Pancreas (tissue), 10 donors: ENCODE results near the gene NUDT4. TPM values are rescaled to one million over a fixed set of nuclear protein-coding genes. Genes with fewer than 3 reads are reported as not detected.
"Not testable (repeated sequence)": the region's sequence is repeated elsewhere in the genome, so short reads cannot be mapped to it uniquely, and the experiment has no call there.

Experiments used
- ATAC-seq, 4 donors: fragments of 200-7000 bp; cut with Tn5 transposase; one replicate each; pipeline versions ENCODE4 v1.8.0 to v1.9.1; 2020; ENCODE audit warnings: mild to moderate bottlenecking in 4 of 4, moderate library complexity in 4 of 4
- DNase-seq, 6 donors: peaks; one replicate each; pipeline ENCODE4 v3.0.0-alpha.2; 2020
- FAIRE-seq: peaks from 2 replicates; lab custom pipeline; 2012; peaks lifted over from hg19 to GRCh38; lab: Jason Lieb, UNC
- H3K27ac ChIP-seq, 4 donors: fragments of 200-600 bp; sonication (generic); 1 replicate in 3 of 4; 2 replicates in 1 of 4; pipeline versions ENCODE4 v1.5.0 to v1.8.0; 2020
- H3K27me3 ChIP-seq, 4 donors: fragments of 200-600 bp; one replicate each; pipeline ENCODE4 v1.8.0; 2021
- H3K36me3 ChIP-seq, 3 donors: fragments of 200-600 bp; sonication (generic) in 1 of 3; one replicate each; pipeline versions ENCODE4 v1.5.0 to v1.8.0; 2020 to 2021
- H3K4me1 ChIP-seq, 3 donors: fragments of 200-600 bp; one replicate each; pipeline ENCODE4 v1.8.0; 2021
- H3K4me3 ChIP-seq, 4 donors: fragments of 200-600 bp; sonication (generic) in 2 of 4; one replicate each; pipeline versions ENCODE4 v1.5.0 to v1.8.0; 2020 to 2021
- H3K9me3 ChIP-seq, 4 donors: fragments of 200-600 bp; one replicate each; pipeline ENCODE4 v1.8.0; 2021
- WGBS, 2 donors: extraction: QIAGEN DNeasy Blood & Tissue Kit; methylation state at CpG; one replicate each; pipeline ENCODE4 v1.1.7; 2013; 5-methylcytosine and 5-hydroxymethylcytosine counted together
- intact Hi-C, 3 donors: fragments of 100-400 bp; cut with DNase I; formaldehyde crosslinking; loops; one replicate each; pipeline versions ENCODE4 v1.11.1 to v1.14.2; 2022
- polyA plus RNA-seq, 2 donors: library from polyadenylated mRNA; stranded (reverse); fragments of 200-250 nt; gene quantifications; one replicate each; pipeline ENCODE4 v1.2.3, GENCODE V29; 2013
- total RNA-seq, 6 donors: library from RNA; stranded (reverse); fragmentation: NEBNext Ultra II Directional in 4 of 6; extraction: Animal tissue kit (Norgen Biotek cat#: 25700) in 4 of 6; gene quantifications; one replicate each; pipeline versions ENCODE4 v1.2.1 to v1.2.4, GENCODE V29; 2021 to 2023
- TF ChIP-seq, protein P1 (sequence below), 4 donors: fragments of 200-600 bp; sonication (generic) in 3 of 4; IDR thresholded peaks; one replicate each; pipeline versions ENCODE4 v1.5.0 to v1.8.0; 2021; ENCODE audit warnings: antibody characterized with exemption in 4 of 4
- donor health status: healthy with polysubstance abuse.
- donor health status: DM: no; HTN: no; CAD: no; lungs with moderate emphysema.
- donor health status: DM: no; HTN: no; CAD: no.
- donor health status: control.
- donor health status: control.
- donor health status: Bipolar disorder and iron deficiency.
- donor health status: DM: yes; HTN: yes; CAD: no.
- donor health status: DM: no; HTN: no; CAD: no.
- donor health status: DM: no; HTN: no; CAD: no.
- donor health status: DM: yes; HTN: yes; CAD: no.

Gene NUDT4
- total and polyA plus RNA-seq, 8 donors: 16.0 to 77.5 (median 45.5) TPM

DNA sequence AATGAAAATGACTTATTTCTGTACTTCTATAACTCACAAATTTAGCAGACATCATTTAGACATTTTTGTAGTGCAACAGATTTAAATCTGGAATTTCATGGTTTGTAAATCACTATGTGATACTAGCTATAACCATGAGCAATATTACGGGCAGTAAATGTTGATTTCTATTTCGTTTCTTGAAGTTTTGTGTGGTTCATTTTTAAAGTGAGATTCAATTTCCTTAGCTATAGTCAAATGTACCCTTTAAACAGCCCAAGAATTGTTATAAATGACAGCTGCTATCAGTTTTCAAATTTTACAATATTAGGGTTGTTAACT is 30.2 kb downstream of the NUDT4 start:
- DNase-seq (no peak), FAIRE-seq (no peak), ATAC-seq (no peak)
- no peaks in the 10 kb centered on the region for H3K36me3 ChIP-seq
- H3K27ac ChIP-seq: no peak overlapping the region
- intact Hi-C loops: no loop called here
- no peak overlapping the region for H3K4me3 ChIP-seq
- TF ChIP-seq, protein P1, sequence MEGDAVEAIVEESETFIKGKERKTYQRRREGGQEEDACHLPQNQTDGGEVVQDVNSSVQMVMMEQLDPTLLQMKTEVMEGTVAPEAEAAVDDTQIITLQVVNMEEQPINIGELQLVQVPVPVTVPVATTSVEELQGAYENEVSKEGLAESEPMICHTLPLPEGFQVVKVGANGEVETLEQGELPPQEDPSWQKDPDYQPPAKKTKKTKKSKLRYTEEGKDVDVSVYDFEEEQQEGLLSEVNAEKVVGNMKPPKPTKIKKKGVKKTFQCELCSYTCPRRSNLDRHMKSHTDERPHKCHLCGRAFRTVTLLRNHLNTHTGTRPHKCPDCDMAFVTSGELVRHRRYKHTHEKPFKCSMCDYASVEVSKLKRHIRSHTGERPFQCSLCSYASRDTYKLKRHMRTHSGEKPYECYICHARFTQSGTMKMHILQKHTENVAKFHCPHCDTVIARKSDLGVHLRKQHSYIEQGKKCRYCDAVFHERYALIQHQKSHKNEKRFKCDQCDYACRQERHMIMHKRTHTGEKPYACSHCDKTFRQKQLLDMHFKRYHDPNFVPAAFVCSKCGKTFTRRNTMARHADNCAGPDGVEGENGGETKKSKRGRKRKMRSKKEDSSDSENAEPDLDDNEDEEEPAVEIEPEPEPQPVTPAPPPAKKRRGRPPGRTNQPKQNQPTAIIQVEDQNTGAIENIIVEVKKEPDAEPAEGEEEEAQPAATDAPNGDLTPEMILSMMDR (IDR thresholded peaks at IDR 0.05): no peak
- peaks cover 2 to 21% (median 10%) of the 10 kb centered on the region in 3 donors for H3K4me1 ChIP-seq
- WGBS, 2 donors: 90 to 95% methylated on average over 2 of the region's 2 CpGs
- no peaks in the 10 kb centered on the region for H3K9me3 ChIP-seq
- no peaks in the 10 kb centered on the region for H3K27me3 ChIP-seq

DNA sequence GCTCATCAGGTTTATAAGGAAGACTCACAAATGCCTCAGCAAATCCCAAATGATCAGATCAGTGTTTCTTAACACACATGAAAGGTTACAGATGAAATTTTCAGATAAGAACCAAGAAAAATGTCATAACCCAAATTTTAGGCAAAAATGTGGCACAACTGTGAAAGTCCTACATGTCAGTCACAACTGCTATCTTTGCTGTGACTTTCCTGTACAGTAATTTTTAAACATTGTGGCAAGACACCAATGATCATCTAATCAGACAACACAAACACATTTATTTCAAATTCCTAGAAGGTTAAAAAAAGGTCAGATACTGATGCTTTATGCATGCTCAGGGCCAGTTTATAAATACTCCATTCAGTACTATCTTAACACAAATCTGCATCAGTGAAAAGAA is 31.1 kb downstream of the NUDT4 start:
- Histone ChIP-seq H3K27me3 (no peaks in the 10 kb centered on the region), H3K4me1 (peaks cover 5 to 27% (median 18%) of the 10 kb centered on the region in 3 donors), H3K27ac (no peak overlapping the region), H3K4me3 (no peak overlapping the region), H3K9me3 (no peaks in the 10 kb centered on the region), H3K36me3 (no peaks in the 10 kb centered on the region)
- FAIRE-seq (no peak), DNase-seq (no peak), ATAC-seq (no peak)
- TF ChIP-seq, protein P1 (IDR thresholded peaks at IDR 0.05): no peak
- intact Hi-C loops: no loop called here

DNA sequence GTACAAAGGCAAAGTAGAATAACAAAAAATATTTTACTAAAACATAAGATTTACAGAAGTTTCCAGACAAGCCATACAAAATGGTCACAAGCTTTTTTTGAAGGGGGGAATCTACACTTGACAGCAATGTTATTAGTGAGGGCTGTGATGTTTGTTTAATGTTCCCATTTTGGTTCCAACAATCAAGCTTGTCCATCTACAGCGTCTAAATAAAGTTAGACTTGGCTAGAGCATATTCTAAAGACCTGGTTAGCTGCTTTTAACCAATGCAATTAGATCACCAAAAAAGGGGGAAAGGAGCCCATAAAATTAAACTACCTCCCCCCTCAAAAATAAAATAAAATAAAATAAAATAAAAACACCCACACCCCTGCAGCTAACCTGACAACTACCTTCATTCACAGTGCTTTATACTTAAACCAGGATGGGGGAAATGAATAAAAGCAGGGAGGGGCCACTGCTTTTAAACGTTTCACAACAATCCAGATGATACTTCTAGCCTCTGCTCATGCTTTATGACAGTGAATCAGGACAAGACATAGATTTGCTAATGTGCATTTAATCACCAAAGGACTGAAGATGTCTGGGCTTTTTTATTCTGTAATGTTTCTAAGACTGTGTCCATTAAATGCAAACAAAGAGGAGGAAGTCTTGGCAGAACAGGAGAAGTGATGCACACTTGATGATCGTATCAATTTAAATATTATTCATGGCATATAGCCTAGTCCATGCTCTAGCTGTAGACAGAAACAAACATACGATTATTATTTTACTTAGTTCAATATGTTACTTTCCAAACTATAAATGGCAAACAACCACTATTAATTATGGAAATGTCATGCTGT is 31.8 kb downstream of the NUDT4 start:
- not testable (repeated sequence) for ATAC-seq, DNase-seq, H3K9me3 ChIP-seq, H3K27ac ChIP-seq, H3K36me3 ChIP-seq, FAIRE-seq, H3K27me3 ChIP-seq, H3K4me3 ChIP-seq
- WGBS, 2 donors: 42 to 56% methylated on average over 4 of the region's 4 CpGs
- peaks cover 5 to 21% (median 18%) of the 10 kb centered on the region in 3 donors for H3K4me1 ChIP-seq
- intact Hi-C loops: loop anchor here in 2 of 3 donors (10.0 kb wide), 1 partner anchor 425 kb away; no protein-coding TSS in a partner anchor

DNA sequence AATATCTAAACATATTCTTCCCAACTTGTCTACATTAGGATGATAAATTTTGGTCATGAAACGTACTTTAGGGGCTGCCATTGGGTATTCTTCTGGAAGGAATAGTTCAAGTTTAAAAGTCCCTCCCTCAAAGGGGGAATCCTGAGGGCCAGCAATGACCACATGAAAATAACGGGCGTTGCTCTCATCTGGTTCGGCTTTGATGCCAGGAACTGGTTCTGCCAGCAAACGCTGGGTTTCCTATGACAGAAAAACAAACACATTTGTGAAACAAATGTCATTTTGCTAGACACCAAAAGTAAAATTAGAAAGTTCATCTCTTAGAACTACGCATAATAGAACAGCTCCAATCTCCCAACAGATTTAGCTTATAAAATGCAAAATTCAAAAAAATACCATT is 33.3 kb downstream of the NUDT4 start:
- not testable (repeated sequence) for H3K4me3 ChIP-seq, FAIRE-seq, H3K9me3 ChIP-seq, H3K36me3 ChIP-seq, DNase-seq, H3K27me3 ChIP-seq
- ATAC-seq: peak in 3 of 4 donors; percentile 50 to 57 (median 54)
- H3K4me1 ChIP-seq: peaks cover 5 to 26% (median 18%) of the 10 kb centered on the region in 3 donors
- WGBS, 2 donors: 21 to 25% methylated on average over 6 of the region's 6 CpGs
- H3K27ac ChIP-seq: peak overlapping the region in 1 of 4 donors; percentile 8
- intact Hi-C loops: loop anchor here in 2 of 3 donors (10.0 kb wide), 1 partner anchor 426 kb away; no protein-coding TSS in a partner anchor

DNA sequence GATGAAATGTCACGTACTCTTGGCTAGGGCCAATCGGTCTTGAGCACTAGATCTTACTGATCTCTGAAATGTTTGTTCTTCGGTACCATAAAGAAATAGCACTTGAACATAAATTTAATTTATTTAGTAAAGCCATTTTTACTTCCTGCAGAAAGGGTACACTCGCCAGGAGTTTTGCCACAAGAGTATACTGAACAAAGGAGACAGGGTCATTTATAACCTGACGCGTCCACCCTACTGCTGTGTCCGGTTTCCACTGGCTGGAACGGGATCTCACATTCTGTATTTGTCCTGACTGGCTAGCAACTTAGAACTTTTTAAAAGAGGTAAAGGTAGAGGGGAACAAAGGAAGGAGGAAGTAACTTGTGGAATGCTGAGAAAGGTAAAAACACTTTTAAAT is 34.7 kb downstream of the NUDT4 start:
- intact Hi-C loops: loop anchor here in 2 of 3 donors (10.0 kb wide), 1 partner anchor 428 kb away; no protein-coding TSS in a partner anchor
- not testable (repeated sequence) for DNase-seq, H3K9me3 ChIP-seq, H3K4me3 ChIP-seq, H3K27me3 ChIP-seq, FAIRE-seq, H3K36me3 ChIP-seq
- 70 to 78% methylated on average over 8 of the region's 8 CpGs for WGBS, 2 donors
- Histone ChIP-seq H3K4me1 (peaks cover 5 to 28% (median 18%) of the 10 kb centered on the region in 3 donors), H3K27ac (peak overlapping the region in 3 of 4 donors; percentile 8 to 37 (median 23))
- peak in 1 of 4 donors; percentile 4 for ATAC-seq

DNA sequence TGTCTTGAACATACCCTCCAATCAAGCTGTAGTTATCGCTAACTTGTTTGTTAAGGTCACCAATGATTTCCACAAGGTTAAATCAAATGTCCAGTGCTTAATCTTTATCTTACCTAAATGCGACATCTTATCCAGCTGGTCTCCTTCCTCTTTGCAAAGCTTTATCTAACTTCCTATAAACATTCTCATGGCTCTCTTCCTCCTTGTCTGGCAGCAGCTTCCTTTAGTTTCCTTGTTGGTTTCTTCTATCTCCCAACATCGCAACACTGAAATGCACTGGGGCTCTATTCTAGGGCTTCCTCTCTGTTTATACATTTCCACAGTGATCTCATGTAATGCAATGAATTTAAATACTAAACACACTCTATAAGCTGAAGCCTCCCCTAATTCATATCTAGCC is 35.3 kb downstream of the NUDT4 start:
- DNase-seq: no peak
- Histone ChIP-seq H3K9me3 (no peaks in the 10 kb centered on the region), H3K27ac (peak overlapping the region in 2 of 4 donors; percentile 37 to 48), H3K27me3 (no peaks in the 10 kb centered on the region), H3K4me3 (no peak overlapping the region), H3K36me3 (no peaks in the 10 kb centered on the region), H3K4me1 (peaks cover 5 to 28% (median 18%) of the 10 kb centered on the region in 3 donors)
- WGBS, 2 donors: 34 to 36% methylated on average over 3 of the region's 3 CpGs
- TF ChIP-seq, protein P1 (IDR thresholded peaks at IDR 0.05): no peak
- intact Hi-C loops: loop anchor here in 2 of 3 donors (10.0 kb wide), 1 partner anchor 428 kb away; no protein-coding TSS in a partner anchor
- no peak for FAIRE-seq
- ATAC-seq: peak in 1 of 4 donors; percentile 21
